Cardiac fibroblast (primary cell): Measurements from ENCODE around the gene DNAJC4.
A peak's percentile ranks its signal among the peaks of the same experiment; 100 is the strongest.

Source experiments
- DNase-seq, 2 donors: peaks; one replicate each; pipeline versions ENCODE4 v3.0.0 to v3.0.0-alpha.2; 2010; ENCODE audit warnings: low read depth in 2 of 2
- H3K4me3 ChIP-seq, 2 donors: replicated peaks in 1 of 2; 1 replicate in 1 of 2; 2 replicates in 1 of 2; pipeline ENCODE4 v1.5.1; 2011; ENCODE audit warnings: low read depth in 2 of 2, low read length in 2 of 2, mild to moderate bottlenecking in 2 of 2, moderate library complexity in 1 of 2
- CTCF ChIP-seq: IDR thresholded peaks from one replicate; pipeline ENCODE4 v1.5.1; 2011; ENCODE audit warnings: low read depth, mild to moderate bottlenecking, low read length, inconsistent platforms

Gene DNAJC4

GRCh38 chr11:64229090-64229743, 1.1 kb upstream of the DNAJC4 start:
- no peak for TF ChIP-seq CTCF
- no peak overlapping the region for H3K4me3 ChIP-seq
- no peak for DNase-seq

GRCh38 chr11:64229744-64230170, 591 bp upstream of the DNAJC4 start:
- DNase-seq = no peak
- TF ChIP-seq CTCF = no peak
- H3K4me3 ChIP-seq = peak overlapping the region; percentile 73

- H3K4me3 ChIP-seq = peak overlapping the region; percentile 73
- no peak for DNase-seq
- no peak for TF ChIP-seq CTCF
Observed at GRCh38 chr11:64230985-64231365, 627 bp downstream of the DNAJC4 start.

- H3K4me3 ChIP-seq = no peak overlapping the region
- no peak for DNase-seq
- TF ChIP-seq CTCF = no peak
Observed at GRCh38 chr11:64231546-64231945, 1.2 kb downstream of the DNAJC4 start.

- no peak for TF ChIP-seq CTCF
- no peak for DNase-seq
- H3K4me3 ChIP-seq = no peak overlapping the region
Observed at GRCh38 chr11:64232182-64232966, 2.0 kb downstream of the DNAJC4 start.

GRCh38 chr11:64232967-64233315, 2.6 kb downstream of the DNAJC4 start:
- TF ChIP-seq CTCF = no peak
- no peak overlapping the region for H3K4me3 ChIP-seq
- DNase-seq = no peak
